HepG2 (cell line): ENCODE results near the gene GPR61. TPM values are rescaled to one million over a fixed set of nuclear protein-coding genes. Genes with fewer than 3 reads are reported as not detected.

Source experiments
- ATAC-seq: fragments of 200-7000 bp; cut with Tn5 transposase; 3 replicates; pipeline ENCODE4 v1.9.1; 2020; ENCODE audit warnings: mild to moderate bottlenecking, moderate library complexity
- BruUV-seq: library from RNA; stranded (reverse); fragments of 400-500 nt; replicated peaks from 2 replicates; lab custom pipeline; 2021; lab: Mats Ljungman, UMichigan
- CTCF ChIA-PET: fragments of 300-600 bp; formaldehyde crosslinking; extraction: SDS; loops from one replicate; lab custom pipeline; 2021; ENCODE audit warnings: low total read pairs, inconsistent platforms, low intra/inter-chr PET ratio; lab: Yijun Ruan, JAX
- POLR2A ChIA-PET: fragments of 350-600 bp; sonication (Branson Sonifier 250); formaldehyde crosslinking; loops from one replicate; lab custom pipeline; 2020; ENCODE audit warnings: antibody characterized with exemption, inconsistent platforms; lab: Yijun Ruan, JAX
- DNase-seq: peaks from one replicate; pipeline ENCODE4 v3.0.0-alpha.2; 2015; ENCODE audit warnings: low spot score
- FAIRE-seq: peaks from 3 replicates; lab custom pipeline; 2011; peaks lifted over from hg19 to GRCh38; lab: Jason Lieb, UNC
- H2AFZ ChIP-seq: one replicate; pipeline ENCODE4 v1.6.1; 2011; ENCODE audit warnings: low read length, inconsistent platforms
- H3K27ac ChIP-seq: fragments of 300-600 bp; 3 replicates; pipeline ENCODE4 v1.8.0; 2011; ENCODE audit warnings: mixed run types, mild to moderate bottlenecking, mixed read lengths, low read length, inconsistent platforms; ENCODE audit not compliant: insufficient read depth; ENCODE audit errors: extremely low read length
- H3K27me3 ChIP-seq, 2 experiments: fragments of 200-600 bp in 1 of 2; 2 replicates in 1 of 2; 3 replicates in 1 of 2; pipeline versions ENCODE4 v1.6.0 to v1.8.0; 2011; ENCODE audit warnings: low read length in 2 of 2, mild to moderate bottlenecking in 2 of 2, moderate library complexity in 2 of 2, inconsistent platforms in 1 of 2; ENCODE audit not compliant: insufficient read depth in 2 of 2, control insufficient read depth in 1 of 2
- H3K36me3 ChIP-seq, 2 experiments: fragments of 200-600 bp in 1 of 2; replicated peaks in 1 of 2; 2 replicates in 1 of 2; 3 replicates in 1 of 2; pipeline versions ENCODE4 v1.5.1 to v1.8.0; 2011; ENCODE audit warnings: low read length in 2 of 2, inconsistent platforms in 1 of 2; ENCODE audit not compliant: insufficient read depth in 2 of 2, control insufficient read depth in 1 of 2
- H3K4me1 ChIP-seq: 2 replicates; pipeline ENCODE4 v1.5.1; 2012; ENCODE audit warnings: low read length, inconsistent platforms; ENCODE audit not compliant: insufficient read depth
- H3K4me2 ChIP-seq: 2 replicates; pipeline ENCODE4 v1.6.0; 2011; ENCODE audit warnings: low read depth, low read length, inconsistent platforms
- H3K4me3 ChIP-seq, 3 experiments: fragments of 200-600 bp in 1 of 3; sonication (generic), shearing (Covaris generic) in 1 of 3; replicated peaks in 1 of 3; 2 replicates each; pipeline ENCODE4 v1.5.1; 2011 to 2016; ENCODE audit warnings: low read length in 3 of 3, inconsistent platforms in 2 of 3, low read depth in 2 of 3, mild to moderate bottlenecking in 2 of 3, control low read depth in 1 of 3, mixed read lengths in 1 of 3; ENCODE audit not compliant: insufficient read depth in 1 of 3
- H3K79me2 ChIP-seq: one replicate; pipeline ENCODE4 v1.6.1; 2011; ENCODE audit warnings: low read length, inconsistent platforms; ENCODE audit not compliant: insufficient read depth
- H3K9ac ChIP-seq: 2 replicates; pipeline ENCODE4 v1.6.0; 2011; ENCODE audit warnings: mild to moderate bottlenecking, low read depth, low read length, inconsistent platforms; ENCODE audit not compliant: insufficient read depth
- H3K9me3 ChIP-seq: 2 replicates; pipeline ENCODE4 v1.5.1; 2012; ENCODE audit warnings: mild to moderate bottlenecking, low read length
- H4K20me1 ChIP-seq: 2 replicates; pipeline ENCODE4 v1.6.0; 2011; ENCODE audit warnings: inconsistent platforms, mild to moderate bottlenecking, low read length, moderate library complexity; ENCODE audit not compliant: insufficient read depth
- DMTF1 ChIP-seq: sonication (generic); formaldehyde crosslinking; IDR thresholded peaks from 2 replicates; pipeline ENCODE4 v1.4.0; 2020; ENCODE audit warnings: mild to moderate bottlenecking, missing genetic modification reagents
- HNRNPH1 ChIP-seq: fragments of 200-400 bp; formaldehyde crosslinking; optimal IDR thresholded peaks from 2 replicates; pipeline ENCODE3; 2017; ENCODE audit warnings: mild to moderate bottlenecking, low read depth, low read length
- SCMH1 ChIP-seq: sonication (generic); formaldehyde crosslinking; IDR thresholded peaks from 2 replicates; pipeline ENCODE4 v1.9.0; 2021; ENCODE audit warnings: missing genetic modification reagents, mild to moderate bottlenecking, borderline replicate concordance
- SRF ChIP-seq: IDR thresholded peaks from 2 replicates; pipeline ENCODE4 v1.6.1; 2011; ENCODE audit warnings: mild to moderate bottlenecking, low read depth, low read length, moderate library complexity
- TMF1 ChIP-seq: sonication (generic); formaldehyde crosslinking; IDR thresholded peaks from 2 replicates; pipeline ENCODE4 v1.8.1; 2022; ENCODE audit warnings: low read depth, missing genetic modification reagents
- ZNF7 ChIP-seq: IDR thresholded peaks from 2 replicates; pipeline ENCODE4 v1.6.1; 2016; ENCODE audit warnings: missing biosample characterization, missing genetic modification reagents
- WGBS: methylation state at CpG from one replicate; pipeline ENCODE4 v1.1.6; 2017; ENCODE audit warnings: low lambda C conversion rate; 5-methylcytosine and 5-hydroxymethylcytosine counted together
- in situ Hi-C: cut with HindIII; loops from 2 replicates; pipeline ENCODE4 v1.10.0; 2017; ENCODE audit warnings: low pct_unique_long_range_greater_than_20kb; ENCODE audit not compliant: extremely low pct_ligation_motif_present
- intact Hi-C: fragments of 100-400 bp; cut with micrococcal nuclease; formaldehyde crosslinking; loops from one replicate; pipeline ENCODE4 v1.10.0; 2022; ENCODE audit not compliant: unreplicated experiment
- polyA plus RNA-seq, 8 experiments: library from polyadenylated mRNA; depleted of rRNA in 3 of 8; stranded (reverse) in 7 of 8; unstranded in 1 of 8; fragments of >200 nt; fragmentation: Illumina TruSeq in 4 of 8; extraction: Trizol in 4 of 8; gene quantifications; 2 replicates each; pipeline versions ENCODE4 v1.2.1 to v1.2.3, GENCODE V29; 2011 to 2016; ENCODE audit warnings: low read depth in 4 of 8, missing spikeins in 1 of 8, mixed read lengths in 1 of 8; ENCODE audit not compliant: insufficient read depth in 1 of 8
- total RNA-seq, 5 experiments: library from RNA; depleted of rRNA; stranded (reverse); fragments of >200 nt; fragmentation: Illumina TruSeq; extraction: Trizol; gene quantifications; 2 replicates each; pipeline ENCODE4 v1.2.3, GENCODE V29; 2016; ENCODE audit warnings: low read depth in 1 of 5
- TF ChIP-seq, protein P1 (sequence below): sonication (generic); formaldehyde crosslinking; IDR thresholded peaks from 2 replicates; pipeline ENCODE4 v1.4.0; 2020; ENCODE audit warnings: missing genetic modification reagents
- TF ChIP-seq, protein P2 (sequence below): IDR thresholded peaks from 2 replicates; pipeline ENCODE4 v1.6.1; 2016; ENCODE audit warnings: missing compliant biosample characterization, missing genetic modification reagents, borderline replicate concordance

The GPR61 gene
- total and polyA plus RNA-seq, 2 of the 13 experiments (the other 11 are each of a cell fraction or from before 2014, with no cell fraction given) = not detected

- Histone ChIP-seq H3K9me3 (no peaks in the 10 kb centered on the region), H3K4me1 (peaks cover 12% of the 10 kb centered on the region), H3K4me2 (no peak overlapping the region), H2AFZ (no peak overlapping the region), H3K9ac (no peak overlapping the region), H3K27ac (no peak overlapping the region), H3K36me3 (no peaks in the 10 kb centered on the region), H3K79me2 (no peaks in the 10 kb centered on the region), H3K4me3 (no peak overlapping the region), H4K20me1 (no peaks in the 10 kb centered on the region), H3K27me3 (peaks cover 4 to 42% of the 10 kb centered on the region in 2 experiments; a peak in 3 of 5 replicates)
- in situ Hi-C loops (no loop called here), intact Hi-C loops (no loop called here)
- FAIRE-seq (no peak), DNase-seq (no peak), ATAC-seq (no peak)
- 23% methylated on average over 14 of the region's 14 CpGs for WGBS
- CTCF ChIA-PET = no interaction called here
- POLR2A ChIA-PET = no interaction called here
- BruUV-seq = no TSS peak
- TF ChIP-seq HNRNPH1 = no peak
- TF ChIP-seq TMF1 = no peak
- TF ChIP-seq SRF = no peak
These were observed 18.4 kb upstream of the GPR61 start for GRCh38 chr1:109521002-109521951.

GRCh38 chr1:109522026-109522425, 17.6 kb upstream of the GPR61 start:
- POLR2A ChIA-PET = no interaction called here
- H3K9ac ChIP-seq = no peak overlapping the region
- CTCF ChIA-PET = no interaction called here
- no peak overlapping the region for H3K4me3 ChIP-seq
- no peak overlapping the region for H3K27ac ChIP-seq
- in situ Hi-C loops = no loop called here
- BruUV-seq = no TSS peak
- intact Hi-C loops = no loop called here
- DNase-seq (no peak), ATAC-seq (no peak), FAIRE-seq (no peak)
- H3K27me3 ChIP-seq = peaks cover 4 to 43% of the 10 kb centered on the region in 2 experiments; a peak in 3 of 5 replicates
- peaks cover 5% of the 10 kb centered on the region for H3K4me1 ChIP-seq
- no peaks in the 10 kb centered on the region for H4K20me1 ChIP-seq
- no peaks in the 10 kb centered on the region for H3K36me3 ChIP-seq
- 30% methylated on average over 7 of the region's 7 CpGs for WGBS
- no peaks in the 10 kb centered on the region for H3K9me3 ChIP-seq
- no peak overlapping the region for H2AFZ ChIP-seq
- TF ChIP-seq DMTF1 (no peak), SCMH1 (CRISPR knock-in tag) (no peak), ZNF7 (CRISPR knock-in tag) (no peak)
- TF ChIP-seq, protein P1, sequence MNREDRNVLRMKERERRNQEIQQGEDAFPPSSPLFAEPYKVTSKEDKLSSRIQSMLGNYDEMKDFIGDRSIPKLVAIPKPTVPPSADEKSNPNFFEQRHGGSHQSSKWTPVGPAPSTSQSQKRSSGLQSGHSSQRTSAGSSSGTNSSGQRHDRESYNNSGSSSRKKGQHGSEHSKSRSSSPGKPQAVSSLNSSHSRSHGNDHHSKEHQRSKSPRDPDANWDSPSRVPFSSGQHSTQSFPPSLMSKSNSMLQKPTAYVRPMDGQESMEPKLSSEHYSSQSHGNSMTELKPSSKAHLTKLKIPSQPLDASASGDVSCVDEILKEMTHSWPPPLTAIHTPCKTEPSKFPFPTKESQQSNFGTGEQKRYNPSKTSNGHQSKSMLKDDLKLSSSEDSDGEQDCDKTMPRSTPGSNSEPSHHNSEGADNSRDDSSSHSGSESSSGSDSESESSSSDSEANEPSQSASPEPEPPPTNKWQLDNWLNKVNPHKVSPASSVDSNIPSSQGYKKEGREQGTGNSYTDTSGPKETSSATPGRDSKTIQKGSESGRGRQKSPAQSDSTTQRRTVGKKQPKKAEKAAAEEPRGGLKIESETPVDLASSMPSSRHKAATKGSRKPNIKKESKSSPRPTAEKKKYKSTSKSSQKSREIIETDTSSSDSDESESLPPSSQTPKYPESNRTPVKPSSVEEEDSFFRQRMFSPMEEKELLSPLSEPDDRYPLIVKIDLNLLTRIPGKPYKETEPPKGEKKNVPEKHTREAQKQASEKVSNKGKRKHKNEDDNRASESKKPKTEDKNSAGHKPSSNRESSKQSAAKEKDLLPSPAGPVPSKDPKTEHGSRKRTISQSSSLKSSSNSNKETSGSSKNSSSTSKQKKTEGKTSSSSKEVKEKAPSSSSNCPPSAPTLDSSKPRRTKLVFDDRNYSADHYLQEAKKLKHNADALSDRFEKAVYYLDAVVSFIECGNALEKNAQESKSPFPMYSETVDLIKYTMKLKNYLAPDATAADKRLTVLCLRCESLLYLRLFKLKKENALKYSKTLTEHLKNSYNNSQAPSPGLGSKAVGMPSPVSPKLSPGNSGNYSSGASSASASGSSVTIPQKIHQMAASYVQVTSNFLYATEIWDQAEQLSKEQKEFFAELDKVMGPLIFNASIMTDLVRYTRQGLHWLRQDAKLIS (CRISPR knock-in tag) = no peak
- TF ChIP-seq, protein P2, sequence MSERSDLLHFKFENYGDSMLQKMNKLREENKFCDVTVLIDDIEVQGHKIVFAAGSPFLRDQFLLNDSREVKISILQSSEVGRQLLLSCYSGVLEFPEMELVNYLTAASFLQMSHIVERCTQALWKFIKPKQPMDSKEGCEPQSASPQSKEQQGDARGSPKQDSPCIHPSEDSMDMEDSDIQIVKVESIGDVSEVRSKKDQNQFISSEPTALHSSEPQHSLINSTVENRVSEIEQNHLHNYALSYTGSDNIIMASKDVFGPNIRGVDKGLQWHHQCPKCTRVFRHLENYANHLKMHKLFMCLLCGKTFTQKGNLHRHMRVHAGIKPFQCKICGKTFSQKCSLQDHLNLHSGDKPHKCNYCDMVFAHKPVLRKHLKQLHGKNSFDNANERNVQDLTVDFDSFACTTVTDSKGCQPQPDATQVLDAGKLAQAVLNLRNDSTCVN = 0 out of 2 replicates have a peak, but pooled peaks have one; percentile 52
- H3K4me2 ChIP-seq = no peak overlapping the region
- H3K79me2 ChIP-seq = no peaks in the 10 kb centered on the region
